NK-92 treated with Interleukin-12 subunit alpha and Interleukin-12 subunit beta, amount 100 ng/mL, for 24 hours (cell line): Measurements from ENCODE around the gene NCOA6.
"Not testable (repeated sequence)": the region's sequence is repeated elsewhere in the genome, so short reads cannot be mapped to it uniquely, and the experiment has no call there.

Experiments used
- DNase-seq: peaks from one replicate; lab custom pipeline; 2025; lab: John Stamatoyannopoulos, UW

NCOA6 gene

GRCh38 chr20:34719242-34720017 lies 106.0 kb downstream of the NCOA6 start:
- DNase-seq = not testable (repeated sequence)

- DNase-seq = no peak
Measured at GRCh38 chr20:34717230-34718095, 108.0 kb downstream of the NCOA6 start.

- DNase-seq = no peak
Measured at GRCh38 chr20:34716921-34717229, 108.6 kb downstream of the NCOA6 start.

- no peak for DNase-seq
Measured at GRCh38 chr20:34715384-34715783, 110.1 kb downstream of the NCOA6 start.

GRCh38 chr20:34713944-34714515 lies 111.4 kb downstream of the NCOA6 start:
- DNase-seq = not testable (repeated sequence)

- no peak for DNase-seq
Measured at GRCh38 chr20:34713194-34713943, 112.1 kb downstream of the NCOA6 start.

- DNase-seq = no peak
Measured at GRCh38 chr20:34712525-34713192, 112.8 kb downstream of the NCOA6 start.

- DNase-seq = no peak
Measured at GRCh38 chr20:34711813-34712430, 113.5 kb downstream of the NCOA6 start.

- DNase-seq = no peak
Measured at GRCh38 chr20:34710861-34711574, 114.4 kb downstream of the NCOA6 start.

- DNase-seq = no peak
Measured at GRCh38 chr20:34710568-34710839, 114.9 kb downstream of the NCOA6 start.

GRCh38 chr20:34709831-34710567 lies 115.5 kb downstream of the NCOA6 start:
- no peak for DNase-seq

GRCh38 chr20:34709044-34709830 lies 116.2 kb downstream of the NCOA6 start:
- DNase-seq = peak; percentile 7

- DNase-seq = no peak
Measured at GRCh38 chr20:34708621-34709043, 116.8 kb downstream of the NCOA6 start.

GRCh38 chr20:34706912-34707784 lies 118.3 kb downstream of the NCOA6 start:
- no peak for DNase-seq

- no peak for DNase-seq
Measured at GRCh38 chr20:34706302-34706875, 119.1 kb downstream of the NCOA6 start.

- DNase-seq = no peak
Measured at GRCh38 chr20:34705397-34706301, 119.8 kb downstream of the NCOA6 start.

GRCh38 chr20:34705008-34705396 lies 120.4 kb downstream of the NCOA6 start:
- no peak for DNase-seq
